ENCODE data around the gene AFDN.

Gene AFDN, protein sequence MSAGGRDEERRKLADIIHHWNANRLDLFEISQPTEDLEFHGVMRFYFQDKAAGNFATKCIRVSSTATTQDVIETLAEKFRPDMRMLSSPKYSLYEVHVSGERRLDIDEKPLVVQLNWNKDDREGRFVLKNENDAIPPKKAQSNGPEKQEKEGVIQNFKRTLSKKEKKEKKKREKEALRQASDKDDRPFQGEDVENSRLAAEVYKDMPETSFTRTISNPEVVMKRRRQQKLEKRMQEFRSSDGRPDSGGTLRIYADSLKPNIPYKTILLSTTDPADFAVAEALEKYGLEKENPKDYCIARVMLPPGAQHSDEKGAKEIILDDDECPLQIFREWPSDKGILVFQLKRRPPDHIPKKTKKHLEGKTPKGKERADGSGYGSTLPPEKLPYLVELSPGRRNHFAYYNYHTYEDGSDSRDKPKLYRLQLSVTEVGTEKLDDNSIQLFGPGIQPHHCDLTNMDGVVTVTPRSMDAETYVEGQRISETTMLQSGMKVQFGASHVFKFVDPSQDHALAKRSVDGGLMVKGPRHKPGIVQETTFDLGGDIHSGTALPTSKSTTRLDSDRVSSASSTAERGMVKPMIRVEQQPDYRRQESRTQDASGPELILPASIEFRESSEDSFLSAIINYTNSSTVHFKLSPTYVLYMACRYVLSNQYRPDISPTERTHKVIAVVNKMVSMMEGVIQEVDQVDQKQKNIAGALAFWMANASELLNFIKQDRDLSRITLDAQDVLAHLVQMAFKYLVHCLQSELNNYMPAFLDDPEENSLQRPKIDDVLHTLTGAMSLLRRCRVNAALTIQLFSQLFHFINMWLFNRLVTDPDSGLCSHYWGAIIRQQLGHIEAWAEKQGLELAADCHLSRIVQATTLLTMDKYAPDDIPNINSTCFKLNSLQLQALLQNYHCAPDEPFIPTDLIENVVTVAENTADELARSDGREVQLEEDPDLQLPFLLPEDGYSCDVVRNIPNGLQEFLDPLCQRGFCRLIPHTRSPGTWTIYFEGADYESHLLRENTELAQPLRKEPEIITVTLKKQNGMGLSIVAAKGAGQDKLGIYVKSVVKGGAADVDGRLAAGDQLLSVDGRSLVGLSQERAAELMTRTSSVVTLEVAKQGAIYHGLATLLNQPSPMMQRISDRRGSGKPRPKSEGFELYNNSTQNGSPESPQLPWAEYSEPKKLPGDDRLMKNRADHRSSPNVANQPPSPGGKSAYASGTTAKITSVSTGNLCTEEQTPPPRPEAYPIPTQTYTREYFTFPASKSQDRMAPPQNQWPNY (N-terminal part only)

DNA sequence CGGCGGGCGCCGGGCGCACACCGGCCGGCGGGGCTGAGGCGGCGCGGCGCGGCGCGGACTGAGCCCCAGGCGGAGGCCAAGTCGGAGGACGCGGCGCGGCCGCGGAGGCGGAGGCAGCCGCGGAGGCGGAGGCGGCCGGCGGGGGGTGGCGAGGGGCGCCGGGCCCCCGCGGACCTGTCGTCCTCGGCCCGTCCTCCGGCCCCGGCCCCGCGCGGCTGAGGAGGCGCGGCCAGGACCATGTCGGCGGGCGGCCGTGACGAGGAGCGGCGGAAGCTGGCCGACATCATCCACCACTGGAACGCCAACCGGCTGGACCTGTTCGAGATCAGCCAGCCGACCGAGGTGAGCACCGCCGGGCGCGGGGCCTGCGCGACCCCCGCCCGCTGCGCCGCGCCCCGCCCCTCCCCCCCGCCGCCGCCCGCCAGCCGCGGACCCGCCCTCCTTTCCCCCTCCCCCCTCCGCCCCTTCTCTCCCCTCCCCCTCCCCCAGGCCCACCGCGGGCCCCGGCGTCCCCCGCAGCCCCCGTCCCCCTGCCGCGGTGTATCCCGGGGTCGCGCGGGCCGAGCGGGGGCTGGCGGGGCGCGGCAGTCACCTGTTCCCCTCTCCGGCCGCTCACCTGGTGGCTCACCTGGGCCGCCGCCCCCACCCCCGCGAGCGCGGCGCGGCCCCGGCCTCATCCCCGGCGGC, at the start of gene AFDN:
Gene AFDN, plus strand, starts transcription at position 16 of the 687 bp plus-strand sequence. Its CDS starts 222 bp downstream, at position 238.
- DNase-seq (ENCODE audit: low read depth in 2 of 2), result no peak

DNA sequence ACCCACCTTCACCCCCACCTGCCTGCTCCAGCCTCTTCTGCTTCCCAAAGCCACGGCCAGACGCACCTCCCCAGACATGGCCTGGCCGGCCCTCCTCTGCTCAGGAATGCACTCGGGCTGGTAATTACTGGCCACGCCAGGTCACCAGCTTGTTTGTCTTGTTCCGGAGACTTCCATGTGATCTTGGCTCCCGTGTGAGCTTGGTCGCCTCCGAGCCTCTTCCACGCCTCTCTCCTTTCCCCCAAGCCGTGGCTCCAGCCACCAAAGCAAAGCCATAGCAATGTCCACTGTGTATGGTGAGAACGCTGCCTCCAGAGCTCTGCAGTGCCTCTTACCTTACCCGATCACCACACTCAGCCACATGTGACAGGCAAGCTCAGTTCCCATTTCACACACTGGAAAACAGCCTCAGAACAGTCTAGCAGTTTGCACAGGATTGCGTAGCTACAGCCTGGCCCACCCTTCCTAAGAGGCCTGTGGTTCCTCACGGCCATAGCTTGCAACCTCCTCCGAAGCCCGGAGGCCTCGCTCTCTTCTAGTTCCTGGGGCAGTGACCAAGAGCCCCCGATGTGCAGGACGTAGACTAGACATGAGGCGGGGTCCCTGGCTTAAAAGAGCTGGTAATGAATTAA, 48.1 kb upstream of the AFDN start:
- no peak for DNase-seq (ENCODE audit: low read depth in 2 of 2)

DNA sequence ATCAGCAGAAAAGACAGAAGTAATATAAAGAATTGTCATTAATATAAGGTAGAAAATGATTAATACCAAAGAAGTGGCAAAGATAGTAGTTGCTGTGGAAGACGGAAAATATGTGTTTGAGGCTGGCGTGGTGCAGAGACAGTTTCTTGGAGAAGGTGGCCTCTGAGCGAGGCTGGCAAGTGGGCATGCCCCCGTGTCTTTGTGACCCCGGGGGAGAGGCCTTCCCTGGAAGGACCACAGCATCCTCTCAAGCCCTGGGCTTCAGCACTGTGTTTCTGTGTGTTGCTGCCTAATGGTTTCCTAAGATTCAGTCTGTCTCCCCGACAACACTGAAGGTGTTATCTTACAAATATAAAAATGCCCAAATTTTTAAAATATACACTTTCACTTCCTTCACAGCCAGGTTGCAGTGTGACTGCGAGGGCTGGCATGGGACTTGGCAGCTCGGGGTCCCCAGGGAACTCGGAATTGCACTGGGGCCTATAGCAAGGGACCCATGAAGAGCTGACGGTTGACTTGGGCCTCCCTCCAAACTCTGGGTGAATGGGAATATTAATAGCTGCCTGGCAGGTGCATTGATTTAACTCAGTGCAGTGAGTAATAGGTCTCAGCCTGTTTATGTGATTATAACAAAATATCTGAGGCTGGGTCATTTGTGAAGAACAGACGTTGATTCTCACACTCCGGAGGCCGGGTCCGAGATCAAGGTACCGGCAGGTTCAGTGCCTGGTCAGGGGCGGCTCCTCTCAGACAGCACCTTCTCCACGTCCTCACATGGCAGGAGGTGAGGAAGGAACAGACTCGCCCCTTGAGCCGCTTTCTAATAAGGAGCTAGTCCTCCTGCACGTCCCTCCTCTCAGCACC, 47.4 kb upstream of the AFDN start:
- DNase-seq (ENCODE audit: low read depth in 2 of 2), result no peak

DNA sequence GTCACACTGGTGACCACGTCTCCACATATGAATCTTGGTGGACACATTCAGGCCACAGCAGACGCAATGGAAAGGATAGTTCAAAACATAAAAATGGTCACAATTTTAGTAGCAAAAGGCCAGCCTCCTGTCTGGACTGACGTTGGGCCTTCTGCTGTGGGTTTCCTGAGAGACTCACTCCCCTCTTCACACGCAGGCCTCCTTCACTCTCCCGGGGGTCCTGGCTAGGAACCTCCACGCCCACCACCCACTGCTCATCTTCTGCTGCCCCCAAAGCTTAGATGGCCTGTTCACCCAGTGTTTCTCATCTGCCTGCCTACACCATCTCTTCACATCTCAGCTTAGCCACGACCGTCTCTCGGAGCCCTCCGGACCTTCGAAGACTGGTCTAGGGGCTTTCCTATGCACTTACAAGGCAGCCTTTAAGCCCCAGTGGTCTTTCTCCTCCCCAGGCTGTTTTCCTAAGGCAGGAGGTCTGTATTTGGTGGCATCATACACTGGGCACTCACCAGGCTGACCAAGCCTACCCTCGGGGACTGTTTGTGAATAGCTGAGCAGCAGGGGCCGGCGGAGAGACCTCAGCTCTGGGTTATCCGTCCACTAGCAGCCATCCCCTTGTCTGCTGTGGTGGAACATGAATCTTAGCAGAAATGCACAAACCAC, 46.6 kb upstream of the AFDN start:
- DNase-seq (ENCODE audit: low read depth in 2 of 2), result no peak

DNA sequence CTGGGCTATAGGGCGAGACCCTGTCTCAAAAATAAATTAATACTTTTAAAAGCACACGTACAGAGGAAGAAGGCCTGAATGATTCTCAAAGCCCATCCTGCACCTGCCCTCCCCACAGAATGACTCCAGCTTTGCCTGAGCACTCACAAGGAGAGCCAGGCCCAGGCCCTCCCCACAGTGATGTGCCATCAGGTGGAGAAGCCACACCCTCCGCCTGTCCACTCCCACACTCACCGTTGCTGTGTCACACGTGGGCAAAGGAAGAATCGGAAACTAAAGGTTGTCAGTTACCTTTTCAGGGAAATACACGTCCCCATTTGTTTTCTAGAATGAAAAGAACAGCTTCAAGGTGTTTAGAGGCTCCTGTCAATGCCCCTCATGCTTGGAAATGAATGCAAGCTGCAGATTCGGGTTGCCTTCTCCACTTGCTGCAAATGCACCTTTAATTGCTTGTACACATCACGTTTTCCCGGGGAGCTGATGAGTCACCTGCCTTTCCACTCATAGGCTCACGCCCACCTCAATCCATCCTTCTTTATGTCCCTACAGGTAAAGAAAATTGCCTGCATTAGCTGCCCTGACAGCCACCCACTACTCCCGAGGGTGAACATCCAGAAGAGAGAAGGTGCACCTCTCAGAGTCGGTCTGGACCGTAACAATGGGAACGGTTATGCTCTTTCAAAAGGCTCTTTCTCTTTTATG, 45.5 kb upstream of the AFDN start:
- DNase-seq (ENCODE audit: low read depth in 2 of 2), result no peak

DNA sequence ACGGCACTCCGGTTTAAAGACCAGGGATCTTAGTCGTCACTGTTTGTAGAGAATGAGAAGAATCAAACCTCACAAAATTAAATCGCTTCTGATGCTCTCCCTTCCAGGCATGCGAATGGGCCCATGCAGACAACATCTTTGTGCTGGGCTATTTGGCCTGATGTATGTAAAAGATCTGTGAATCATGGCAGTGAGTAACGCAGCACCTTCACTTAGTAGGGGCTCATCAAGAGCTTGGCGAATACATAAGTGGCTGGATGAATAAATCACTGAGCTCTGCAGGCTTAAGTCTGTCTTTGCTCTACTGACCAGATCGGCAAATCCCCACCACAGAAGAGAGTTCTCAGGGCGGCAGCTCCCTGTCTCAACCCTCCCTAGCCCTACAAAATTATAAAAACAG, 44.8 kb upstream of the AFDN start:
- DNase-seq (ENCODE audit: low read depth in 2 of 2), result no peak

DNA sequence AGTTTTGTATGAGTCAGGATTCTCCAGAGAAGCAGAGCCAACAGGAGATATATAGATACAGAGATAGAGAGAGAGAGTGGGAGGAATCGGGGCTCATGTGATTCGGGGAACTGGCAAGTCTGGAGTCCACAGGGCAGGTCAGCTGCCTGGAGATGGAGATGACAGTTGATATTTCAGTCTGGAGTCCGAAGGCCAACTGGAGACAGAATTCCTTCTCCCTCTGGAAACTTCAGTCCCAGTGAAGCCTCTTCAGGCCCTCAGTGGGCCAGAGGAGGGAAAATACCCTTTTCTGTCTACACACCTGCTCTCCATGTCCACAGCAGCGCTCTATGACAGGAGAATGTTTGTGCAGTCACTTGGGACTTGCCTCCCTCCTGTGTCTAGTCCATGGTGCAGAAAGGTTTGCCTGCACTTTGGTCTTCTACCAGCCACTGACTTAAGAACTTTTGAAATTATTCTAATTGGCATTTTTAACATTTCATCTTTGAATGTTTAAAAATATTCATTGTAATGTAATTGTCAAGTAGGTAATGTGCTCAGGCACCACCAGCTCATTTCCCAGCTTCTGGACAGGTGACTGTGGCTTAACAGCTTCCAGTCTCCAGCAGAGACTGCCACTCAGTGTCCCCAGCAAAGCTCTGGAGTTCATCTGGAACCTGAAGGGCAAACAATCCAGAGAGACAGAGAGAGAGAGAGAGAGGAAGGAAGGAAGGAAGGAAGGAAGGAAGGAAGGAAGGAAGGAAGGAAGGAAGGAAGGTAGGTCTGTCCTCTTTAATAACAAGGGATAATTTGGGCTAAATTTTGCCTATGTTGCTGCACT, 43.8 kb upstream of the AFDN start:
- DNase-seq (ENCODE audit: low read depth in 2 of 2), result no peak

DNA sequence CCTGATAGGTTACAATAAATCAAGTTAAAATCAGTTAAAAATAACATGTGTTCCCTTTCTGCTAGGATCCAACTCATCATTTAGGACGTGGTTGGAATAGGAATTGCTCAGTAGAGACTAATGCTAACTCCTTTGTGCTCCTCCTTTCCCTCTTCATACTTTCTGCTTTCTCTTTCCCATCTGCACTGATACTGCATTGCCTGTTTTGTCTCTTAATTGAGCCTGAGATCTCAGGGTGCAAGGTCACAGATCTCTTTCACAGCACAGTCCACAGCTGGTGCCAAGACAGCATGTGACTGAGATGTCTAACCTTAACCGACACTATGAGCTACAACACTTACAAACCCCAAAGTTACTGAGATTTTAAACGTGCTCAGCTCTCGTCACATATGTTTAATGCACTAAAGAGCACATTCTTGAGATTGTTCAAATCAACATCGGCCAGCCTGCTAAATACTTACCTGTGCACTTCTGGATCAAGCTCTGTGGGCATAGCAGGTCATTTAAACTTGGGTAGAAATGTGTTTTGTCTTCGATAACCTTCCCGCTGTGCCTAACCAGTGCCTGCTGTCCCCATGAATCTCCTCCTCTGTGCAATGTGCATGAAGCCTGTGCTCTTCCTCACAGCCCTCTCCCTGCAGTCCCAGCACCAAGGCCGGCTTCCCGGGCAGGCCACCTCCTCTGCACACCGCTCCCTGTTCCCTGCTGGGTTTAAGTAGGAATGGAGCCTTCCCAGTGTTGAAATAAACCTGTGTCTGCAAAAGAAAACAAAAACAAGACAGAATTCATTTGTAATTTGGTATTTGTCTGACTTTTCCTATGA, 39.6 kb upstream of the AFDN start:
- DNase-seq (ENCODE audit: low read depth in 2 of 2), result no peak

DNA sequence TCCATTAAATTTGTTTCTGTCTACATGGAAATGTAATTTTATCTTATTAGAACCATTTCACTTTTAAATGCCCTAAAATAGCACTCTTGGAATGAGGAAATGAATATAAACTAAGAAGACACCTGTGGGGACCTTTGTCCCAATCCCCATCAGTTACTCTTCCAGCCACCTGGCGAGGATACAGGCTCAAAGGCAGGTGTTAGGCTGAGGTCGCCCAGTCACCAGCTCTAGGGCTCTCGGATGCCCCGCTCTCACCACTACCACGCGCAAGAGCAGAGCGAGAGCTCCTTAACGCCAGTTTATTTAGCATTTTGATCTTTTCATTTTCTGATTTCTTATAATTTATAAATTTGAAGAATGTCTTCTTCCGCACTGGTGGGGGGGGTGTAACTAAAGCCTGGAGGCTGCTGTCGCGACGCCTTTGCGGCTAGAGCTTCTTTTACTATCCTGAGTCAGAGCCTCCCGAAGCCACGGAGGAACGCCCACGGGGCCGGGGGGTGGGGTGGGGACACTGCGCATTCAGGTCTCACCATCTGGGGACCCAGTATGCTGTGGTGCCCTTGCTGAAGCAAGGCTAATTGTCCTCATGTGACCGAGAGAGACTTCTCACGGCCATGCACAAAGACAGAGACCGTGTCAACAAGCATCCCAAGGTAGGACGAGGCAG, 38.7 kb upstream of the AFDN start:
- DNase-seq (ENCODE audit: low read depth in 2 of 2), result no peak

DNA sequence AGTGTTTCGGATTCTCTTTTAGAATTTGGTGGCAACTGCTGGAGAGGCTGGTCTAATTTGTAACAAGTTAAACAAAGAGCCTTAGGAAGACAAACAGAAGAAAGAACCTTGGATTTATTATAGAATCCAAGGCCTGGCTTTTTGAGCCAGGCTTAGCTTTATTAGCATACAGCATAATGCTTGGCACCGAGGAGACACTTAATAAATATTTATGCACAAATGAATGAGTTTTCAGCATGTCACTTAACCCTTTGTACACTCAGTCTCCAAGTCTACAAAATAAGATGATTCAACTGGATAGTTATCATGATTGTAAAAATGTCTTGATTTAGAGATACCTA, 38.2 kb upstream of the AFDN start:
- no peak for DNase-seq (ENCODE audit: low read depth in 2 of 2)

DNA sequence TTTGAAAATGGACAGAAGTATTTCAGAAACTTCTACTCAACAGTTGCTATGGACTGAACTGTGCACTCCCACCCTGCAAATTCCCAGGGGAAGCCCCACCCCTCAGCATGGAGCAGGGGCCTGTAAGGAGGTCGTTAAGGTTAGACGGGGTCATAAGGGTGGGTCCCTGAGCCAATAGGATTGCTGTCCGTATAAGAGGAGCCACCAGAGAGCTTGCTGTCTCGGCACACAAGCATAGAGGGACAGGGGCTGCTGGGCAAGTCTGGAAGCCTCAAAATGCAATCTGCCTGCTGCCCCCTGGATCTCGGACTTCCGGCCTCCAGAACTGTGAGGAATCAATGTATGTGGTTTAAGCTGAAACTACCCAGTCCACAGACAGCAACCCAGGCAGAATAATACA, 37.4 kb upstream of the AFDN start:
- no peak for DNase-seq (ENCODE audit: low read depth in 2 of 2)

DNA sequence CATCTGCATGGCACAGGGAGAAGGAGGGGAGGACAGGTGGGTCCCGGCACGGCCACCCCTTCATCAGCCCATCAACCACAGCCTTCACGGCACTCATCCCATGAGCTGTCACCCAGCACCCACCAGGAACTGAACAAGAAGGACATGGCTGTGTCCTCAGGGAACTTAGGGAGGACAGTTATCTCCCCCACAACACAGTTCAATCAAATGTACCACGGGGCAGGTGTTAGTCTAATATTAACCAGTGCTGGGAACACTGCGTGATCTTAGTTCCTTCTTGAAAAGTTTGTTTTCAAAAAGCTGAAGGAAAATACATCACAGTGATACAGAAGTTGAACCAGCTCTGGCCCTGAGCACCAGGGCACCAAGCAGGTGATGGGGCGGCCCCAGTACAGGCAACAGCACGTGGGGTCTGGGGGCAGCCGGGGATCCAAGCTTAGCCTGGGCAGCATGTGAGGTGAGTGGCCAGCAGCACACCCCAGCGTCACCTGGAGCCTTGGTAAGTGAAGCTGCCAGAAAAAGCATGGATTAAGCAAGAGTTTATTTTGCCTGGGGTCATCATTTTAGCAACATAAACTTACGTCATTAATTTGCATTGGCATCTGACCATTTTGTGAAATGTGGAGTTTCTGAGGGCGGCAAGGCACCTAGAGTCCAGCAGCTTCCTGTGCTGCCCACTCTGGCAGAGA, 35.5 kb upstream of the AFDN start:
- no peak for DNase-seq (ENCODE audit: low read depth in 2 of 2)

DNA sequence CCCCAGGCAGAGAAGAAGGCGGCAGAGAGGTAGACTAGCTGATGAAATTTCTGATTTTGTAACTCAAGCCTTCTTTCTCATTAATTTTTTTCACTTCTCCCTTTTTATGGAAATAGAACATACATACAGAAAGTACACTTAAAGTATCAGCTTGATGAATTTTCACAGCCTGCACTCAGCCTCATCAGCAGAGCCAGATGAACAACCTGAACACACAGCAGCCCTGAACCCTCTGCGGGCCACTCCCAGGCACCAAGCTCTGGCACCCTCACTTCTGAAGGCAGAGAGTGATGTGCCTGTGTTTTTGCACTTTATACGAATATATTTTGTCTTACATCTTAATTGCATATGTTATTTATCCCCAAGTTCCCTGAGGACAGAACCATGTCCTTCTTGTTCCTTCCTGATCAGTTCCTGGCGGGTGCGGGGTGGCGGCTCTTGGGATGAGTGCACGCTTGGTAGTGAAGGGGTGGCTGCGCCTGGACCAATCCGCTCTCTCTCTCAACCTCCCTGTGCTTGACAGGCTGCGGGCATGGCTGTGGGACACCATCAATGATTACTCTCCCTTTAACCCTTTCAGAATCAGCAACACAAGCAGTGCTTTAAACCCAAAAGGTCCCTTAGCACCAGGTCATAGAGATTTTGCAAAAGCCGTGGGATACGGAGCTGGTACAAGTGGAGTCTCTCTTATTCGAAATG, 34.8 kb upstream of the AFDN start:
- DNase-seq (ENCODE audit: low read depth in 2 of 2), result no peak

DNA sequence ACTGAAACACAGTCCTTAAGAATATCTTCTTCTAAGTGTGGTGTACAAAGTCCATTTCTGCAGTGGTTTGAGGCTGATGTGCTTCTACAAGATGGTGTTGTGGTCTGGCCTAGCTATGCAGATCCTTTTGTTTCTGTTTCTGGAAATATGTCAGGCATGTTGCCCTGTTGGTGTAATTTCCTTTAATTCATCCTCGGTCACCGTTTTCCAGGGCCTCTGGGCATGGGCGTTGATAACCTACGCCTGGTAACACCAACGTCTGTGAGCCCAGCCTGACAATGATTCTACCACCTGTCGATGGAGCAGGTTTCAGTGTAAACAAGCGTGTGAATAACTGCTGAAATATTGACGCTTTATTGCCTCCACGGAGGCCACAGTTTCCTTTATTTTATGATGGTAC, 33.3 kb upstream of the AFDN start:
- no peak for DNase-seq (ENCODE audit: low read depth in 2 of 2)
